ENCODE measurements around the gene SERPINB10. TPM values are rescaled to one million over a fixed set of nuclear protein-coding genes. Genes with fewer than 3 reads are reported as not detected.

Gene SERPINB10
- total RNA-seq, 1 donor: not detected

- Histone ChIP-seq H3K4me3 (ENCODE audit: insufficient read depth, low read length) (no peak overlapping the region), H3K27me3 (ENCODE audit: insufficient read depth, low read length) (no peaks in the 10 kb centered on the region), H3K79me2 (ENCODE audit: insufficient read depth, low read length) (no peaks in the 10 kb centered on the region), H4K20me1 (ENCODE audit: insufficient read depth, low read length) (no peaks in the 10 kb centered on the region), H3K36me3 (ENCODE audit: insufficient read depth, low read length) (no peaks in the 10 kb centered on the region), H3K4me2 (ENCODE audit: insufficient read depth, low read length) (no peak overlapping the region), H3K9me3 (ENCODE audit: low read depth, low read length) (no peaks in the 10 kb centered on the region), H3K4me1 (ENCODE audit: insufficient read depth, low read length) (no peaks in the 10 kb centered on the region), H2AFZ (ENCODE audit: low read length) (no peak overlapping the region), H3K27ac (ENCODE audit: low read depth, low read length) (no peak overlapping the region)
- no peak for TF ChIP-seq CTCF (IDR thresholded peaks at IDR 0.05; ENCODE audit: extremely low read depth, low read depth, low read length)
- no peak for DNase-seq (ENCODE audit: insufficient read length, low spot score, missing footprints)
These were observed 10.7 kb upstream of the SERPINB10 start for GRCh38 chr18:63897072-63897471.

- H3K4me1 ChIP-seq (ENCODE audit: insufficient read depth, low read length): no peaks in the 10 kb centered on the region
- H3K36me3 ChIP-seq (ENCODE audit: insufficient read depth, low read length): no peaks in the 10 kb centered on the region
- H3K79me2 ChIP-seq (ENCODE audit: insufficient read depth, low read length): no peaks in the 10 kb centered on the region
- no peaks in the 10 kb centered on the region for H4K20me1 ChIP-seq (ENCODE audit: insufficient read depth, low read length)
- no peak overlapping the region for H3K4me3 ChIP-seq (ENCODE audit: insufficient read depth, low read length)
- no peak for TF ChIP-seq CTCF (IDR thresholded peaks at IDR 0.05; ENCODE audit: extremely low read depth, low read depth, low read length)
- no peak for DNase-seq (ENCODE audit: insufficient read length, low spot score, missing footprints)
- no peaks in the 10 kb centered on the region for H3K27me3 ChIP-seq (ENCODE audit: insufficient read depth, low read length)
- H3K27ac ChIP-seq (ENCODE audit: low read depth, low read length): no peak overlapping the region
- H2AFZ ChIP-seq (ENCODE audit: low read length): no peak overlapping the region
- H3K9me3 ChIP-seq (ENCODE audit: low read depth, low read length): no peaks in the 10 kb centered on the region
- H3K4me2 ChIP-seq (ENCODE audit: insufficient read depth, low read length): no peak overlapping the region
These were observed 8.6 kb upstream of the SERPINB10 start for GRCh38 chr18:63899206-63899605.

DNA sequence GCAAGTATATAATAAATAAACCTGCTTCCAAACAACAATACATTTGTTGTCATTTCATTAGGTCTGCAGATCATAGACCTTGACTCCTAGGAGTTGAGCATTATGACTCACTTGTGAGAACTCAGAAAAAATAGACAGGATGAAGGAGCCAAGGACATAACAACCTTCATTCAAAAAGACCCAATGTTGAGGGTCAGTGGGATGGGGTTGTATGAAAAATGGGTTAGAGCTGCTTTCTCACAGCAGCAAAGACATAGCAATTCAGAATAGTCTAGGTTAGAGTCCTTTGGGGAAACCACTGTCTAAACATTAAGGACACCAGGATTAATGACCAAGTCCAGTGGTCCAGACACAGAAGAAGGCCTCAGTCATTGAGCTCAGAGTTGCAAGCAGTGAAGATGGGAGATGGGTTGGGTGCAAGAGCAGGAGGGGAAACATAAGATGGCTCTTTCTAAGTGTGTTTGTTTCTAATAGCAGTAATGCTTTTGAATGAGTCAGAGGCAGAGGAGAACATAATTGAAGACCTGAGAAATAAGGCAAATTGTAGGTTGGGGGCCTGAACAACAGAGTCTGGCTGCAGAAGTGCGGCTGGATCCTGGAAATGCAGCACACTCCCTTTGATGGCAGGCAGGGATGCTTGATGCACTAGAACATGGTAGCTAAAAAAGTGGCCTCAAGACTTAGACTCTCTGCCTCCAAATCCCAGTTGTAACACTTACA lies 3.7 kb upstream of the SERPINB10 start:
- no peak for DNase-seq (ENCODE audit: insufficient read length, low spot score, missing footprints)

More for the DNA sequence above, 3.7 kb upstream of the SERPINB10 start:
- Histone ChIP-seq H3K4me1 (ENCODE audit: insufficient read depth, low read length) (no peaks in the 10 kb centered on the region), H3K4me3 (ENCODE audit: insufficient read depth, low read length) (no peak overlapping the region), H3K27ac (ENCODE audit: low read depth, low read length) (no peak overlapping the region), H4K20me1 (ENCODE audit: insufficient read depth, low read length) (no peaks in the 10 kb centered on the region), H3K36me3 (ENCODE audit: insufficient read depth, low read length) (no peaks in the 10 kb centered on the region), H2AFZ (ENCODE audit: low read length) (no peak overlapping the region), H3K79me2 (ENCODE audit: insufficient read depth, low read length) (no peaks in the 10 kb centered on the region), H3K27me3 (ENCODE audit: insufficient read depth, low read length) (no peaks in the 10 kb centered on the region), H3K4me2 (ENCODE audit: insufficient read depth, low read length) (no peak overlapping the region), H3K9me3 (ENCODE audit: low read depth, low read length) (no peaks in the 10 kb centered on the region)
- no peak for TF ChIP-seq CTCF (IDR thresholded peaks at IDR 0.05; ENCODE audit: extremely low read depth, low read depth, low read length)

Measured in osteoblast (primary cell).